Activated CD4-positive, CD25-positive, alpha-beta regulatory T cell (primary cell): Measurements from ENCODE around the gene CDH4.
"Not testable (repeated sequence)": the region's sequence is repeated elsewhere in the genome, so short reads cannot be mapped to it uniquely, and the experiment has no call there.

Source experiments
- DNase-seq, 4 experiments: peaks; one replicate each; lab custom pipeline; 2025; lab: John Stamatoyannopoulos, UW

The CDH4 gene

GRCh38 chr20:61419010-61419409, 166.9 kb downstream of the CDH4 start:
- DNase-seq: no peak

- no peak for DNase-seq
Measured at GRCh38 chr20:61419501-61419900, 167.4 kb downstream of the CDH4 start.

GRCh38 chr20:61420056-61420455, 168.0 kb downstream of the CDH4 start:
- DNase-seq: no peak

GRCh38 chr20:61420781-61421180, 168.7 kb downstream of the CDH4 start:
- DNase-seq: no peak

GRCh38 chr20:61422636-61423425, 170.8 kb downstream of the CDH4 start:
- DNase-seq: no peak

GRCh38 chr20:61424011-61424627, 172.1 kb downstream of the CDH4 start:
- no peak for DNase-seq

GRCh38 chr20:61424628-61425420, 172.8 kb downstream of the CDH4 start:
- DNase-seq: no peak

- DNase-seq: not testable (repeated sequence)
Measured at GRCh38 chr20:61425541-61425991, 173.5 kb downstream of the CDH4 start.

- no peak for DNase-seq
Measured at GRCh38 chr20:61426352-61426751, 174.3 kb downstream of the CDH4 start.

GRCh38 chr20:61429458-61430227, 177.6 kb downstream of the CDH4 start:
- DNase-seq: no peak

- no peak for DNase-seq
Measured at GRCh38 chr20:61430228-61430624, 178.2 kb downstream of the CDH4 start.

- DNase-seq: no peak
Measured at GRCh38 chr20:61433176-61433575, 181.1 kb downstream of the CDH4 start.

- DNase-seq: no peak
Measured at GRCh38 chr20:61433816-61434215, 181.8 kb downstream of the CDH4 start.

GRCh38 chr20:61434341-61434781, 182.3 kb downstream of the CDH4 start:
- DNase-seq: no peak

GRCh38 chr20:61435184-61435822, 183.2 kb downstream of the CDH4 start:
- DNase-seq: no peak

GRCh38 chr20:61435823-61436220, 183.8 kb downstream of the CDH4 start:
- no peak for DNase-seq

- DNase-seq: no peak
Measured at GRCh38 chr20:61436283-61436666, 184.2 kb downstream of the CDH4 start.

GRCh38 chr20:61436667-61437279, 184.7 kb downstream of the CDH4 start:
- no peak for DNase-seq

- DNase-seq: no peak
Measured at GRCh38 chr20:61437280-61438206, 185.5 kb downstream of the CDH4 start.

GRCh38 chr20:61438285-61438684, 186.2 kb downstream of the CDH4 start:
- no peak for DNase-seq
